Stomach (tissue), 4 donors: ENCODE data around the gene C1QC.

ENCODE experiments used
- CTCF ChIP-seq, 7 experiments: fragments of 450-650 bp in 4 of 7; fragments of 200-600 bp in 3 of 7; sonication (generic) in 3 of 7; IDR thresholded peaks; one replicate each; pipeline ENCODE4 v1.5.1; 2016 to 2019; ENCODE audit warnings: antibody characterized with exemption in 7 of 7, control low read depth in 2 of 7, mild to moderate bottlenecking in 1 of 7
- EP300 ChIP-seq: sonication (generic); formaldehyde crosslinking; IDR thresholded peaks from one replicate; pipeline ENCODE4 v1.6.1; 2017; ENCODE audit warnings: antibody characterized with exemption
- POLR2A ChIP-seq, 4 donors: fragments of 450-650 bp; IDR thresholded peaks; one replicate each; pipeline ENCODE4 v1.6.1; 2016; ENCODE audit warnings: antibody characterized with exemption in 4 of 4, control low read depth in 2 of 4, mild to moderate bottlenecking in 1 of 4, moderate library complexity in 1 of 4

- TF ChIP-seq CTCF (IDR thresholded peaks at IDR 0.05) = no peak
- no peak for TF ChIP-seq POLR2A (IDR thresholded peaks at IDR 0.05)
- no peak for TF ChIP-seq EP300
Observed at GRCh38 chr1:22671999-22672398, 28.6 kb downstream of the C1QC start.
